Tibial nerve (tissue), 4 donors: ENCODE data around the gene TLN1.

Experiments used
- EP300 ChIP-seq, 2 donors: sonication (generic); formaldehyde crosslinking; IDR thresholded peaks; one replicate each; pipeline ENCODE4 v1.6.1; 2017; ENCODE audit warnings: antibody characterized with exemption in 2 of 2, mild to moderate bottlenecking in 1 of 2
- TF ChIP-seq, protein P1 (sequence below), 5 experiments: fragments of 200-600 bp in 3 of 5; fragments of 450-650 bp in 2 of 5; sonication (generic) in 3 of 5; IDR thresholded peaks; one replicate each; pipeline ENCODE4 v1.5.1; 2016 to 2019; ENCODE audit warnings: antibody characterized with exemption in 5 of 5, mild to moderate bottlenecking in 3 of 5, moderate library complexity in 2 of 5

DNA sequence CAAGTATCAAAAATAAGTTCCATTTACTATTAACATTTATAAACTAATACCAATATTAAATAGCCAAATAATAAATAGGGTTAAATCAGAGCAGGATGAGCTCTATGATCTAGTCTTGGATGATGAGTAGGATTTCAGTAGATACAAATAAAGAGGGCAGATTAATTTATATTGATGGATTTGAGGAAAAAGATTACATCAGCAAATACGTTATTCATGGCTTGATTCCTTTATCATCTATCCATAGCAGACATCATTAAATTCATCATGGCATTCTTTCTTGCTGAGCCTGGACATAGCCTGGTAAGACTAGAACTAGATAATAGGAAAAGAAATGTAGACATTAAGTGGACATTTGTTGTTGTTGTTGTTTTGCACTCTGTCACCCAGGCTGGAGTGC lies 35.5 kb upstream of the TLN1 start:
- TF ChIP-seq, protein P1, sequence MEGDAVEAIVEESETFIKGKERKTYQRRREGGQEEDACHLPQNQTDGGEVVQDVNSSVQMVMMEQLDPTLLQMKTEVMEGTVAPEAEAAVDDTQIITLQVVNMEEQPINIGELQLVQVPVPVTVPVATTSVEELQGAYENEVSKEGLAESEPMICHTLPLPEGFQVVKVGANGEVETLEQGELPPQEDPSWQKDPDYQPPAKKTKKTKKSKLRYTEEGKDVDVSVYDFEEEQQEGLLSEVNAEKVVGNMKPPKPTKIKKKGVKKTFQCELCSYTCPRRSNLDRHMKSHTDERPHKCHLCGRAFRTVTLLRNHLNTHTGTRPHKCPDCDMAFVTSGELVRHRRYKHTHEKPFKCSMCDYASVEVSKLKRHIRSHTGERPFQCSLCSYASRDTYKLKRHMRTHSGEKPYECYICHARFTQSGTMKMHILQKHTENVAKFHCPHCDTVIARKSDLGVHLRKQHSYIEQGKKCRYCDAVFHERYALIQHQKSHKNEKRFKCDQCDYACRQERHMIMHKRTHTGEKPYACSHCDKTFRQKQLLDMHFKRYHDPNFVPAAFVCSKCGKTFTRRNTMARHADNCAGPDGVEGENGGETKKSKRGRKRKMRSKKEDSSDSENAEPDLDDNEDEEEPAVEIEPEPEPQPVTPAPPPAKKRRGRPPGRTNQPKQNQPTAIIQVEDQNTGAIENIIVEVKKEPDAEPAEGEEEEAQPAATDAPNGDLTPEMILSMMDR (IDR thresholded peaks at IDR 0.05): no peak
- TF ChIP-seq EP300 (IDR thresholded peaks at IDR 0.05): no peak
